Measurements from ENCODE around the gene DAND5.
A peak's percentile ranks its signal among the peaks of the same experiment; 100 is the strongest.
"Not testable (repeated sequence)": the region's sequence is repeated elsewhere in the genome, so short reads cannot be mapped to it uniquely, and the experiment has no call there.

The DAND5 gene

GRCh38 chr19:12946092-12946721 is 23.2 kb upstream of the DAND5 start:
- DNase-seq, result peak; percentile 73

GRCh38 chr19:12946731-12947496 is 22.5 kb upstream of the DAND5 start:
- DNase-seq, result no peak

GRCh38 chr19:12947702-12948611 is 21.4 kb upstream of the DAND5 start:
- DNase-seq, result no peak

GRCh38 chr19:12948612-12949362 is 20.6 kb upstream of the DAND5 start:
- DNase-seq, result no peak

GRCh38 chr19:12949363-12950283 is 19.8 kb upstream of the DAND5 start:
- DNase-seq, result no peak

- not testable (repeated sequence) for DNase-seq
Measured at GRCh38 chr19:12952050-12952449, 17.3 kb upstream of the DAND5 start.

GRCh38 chr19:12952488-12953137 is 16.8 kb upstream of the DAND5 start:
- DNase-seq, result no peak

GRCh38 chr19:12953138-12953798 is 16.1 kb upstream of the DAND5 start:
- no peak for DNase-seq

GRCh38 chr19:12953799-12954611 is 15.4 kb upstream of the DAND5 start:
- DNase-seq, result no peak

GRCh38 chr19:12954612-12954962 is 14.8 kb upstream of the DAND5 start:
- DNase-seq, result no peak

- not testable (repeated sequence) for DNase-seq
Measured at GRCh38 chr19:12955575-12955974, 13.8 kb upstream of the DAND5 start.

- no peak for DNase-seq
Measured at GRCh38 chr19:12955996-12956395, 13.4 kb upstream of the DAND5 start.

- peak; percentile 90 for DNase-seq
Measured at GRCh38 chr19:12956446-12957388, 12.7 kb upstream of the DAND5 start, which contains the start of gene GADD45GIP1. Gene GADD45GIP1, minus strand, starts transcription at chr19:12957223. Its CDS starts 11 bp downstream, at chr19:12957212.

GRCh38 chr19:12957389-12957952 is 11.9 kb upstream of the DAND5 start:
- peak; percentile 48 for DNase-seq

GRCh38 chr19:12959481-12959880 is 9.9 kb upstream of the DAND5 start:
- no peak for DNase-seq

GRCh38 chr19:12965017-12965811 is 4.2 kb upstream of the DAND5 start:
- DNase-seq, result peak; percentile 91

- no peak for DNase-seq
Measured at GRCh38 chr19:12965812-12966135, 3.6 kb upstream of the DAND5 start.

Measured in activated CD4-positive, alpha-beta T cell treated with anti-CD3 and anti-CD28 coated beads for 48 hours (primary cell).